T-helper 1 cell (primary cell): ENCODE measurements around the gene TXLNB.
"Not testable (repeated sequence)": the region's sequence is repeated elsewhere in the genome, so short reads cannot be mapped to it uniquely, and the experiment has no call there.

ENCODE experiments used
- DNase-seq, 5 donors: peaks; one replicate each; pipeline ENCODE4 v3.0.0-alpha.2; 2012 to 2020

Gene TXLNB

GRCh38 chr6:139231206-139231605, 60.6 kb downstream of the TXLNB start:
- no peak for DNase-seq

- DNase-seq, result peak in 1 of 5 donors; percentile 33
These were observed 61.4 kb downstream of the TXLNB start for GRCh38 chr6:139230391-139230840.

GRCh38 chr6:139228387-139228786, 63.4 kb downstream of the TXLNB start:
- not testable (repeated sequence) for DNase-seq

- no peak for DNase-seq
These were observed 72.1 kb downstream of the TXLNB start for GRCh38 chr6:139219746-139220145.

- peak; percentile 22 to 89 (median 53) for DNase-seq
These were observed 72.5 kb downstream of the TXLNB start for GRCh38 chr6:139219271-139219729.

- DNase-seq, result not testable (repeated sequence)
These were observed 79.3 kb downstream of the TXLNB start for GRCh38 chr6:139212460-139212859.

GRCh38 chr6:139210766-139211165, 81.0 kb downstream of the TXLNB start:
- peak in 1 of 5 donors; percentile 54 for DNase-seq

GRCh38 chr6:139205843-139206242, 86.0 kb downstream of the TXLNB start:
- no peak for DNase-seq

- DNase-seq, result no peak
These were observed 86.8 kb downstream of the TXLNB start for GRCh38 chr6:139204978-139205377.

GRCh38 chr6:139201378-139201777, 90.4 kb downstream of the TXLNB start:
- DNase-seq, result no peak

- DNase-seq, result no peak
These were observed 93.1 kb downstream of the TXLNB start for GRCh38 chr6:139198529-139199288.

- DNase-seq, result no peak
These were observed 97.1 kb downstream of the TXLNB start for GRCh38 chr6:139194740-139195139.
